Measurements from ENCODE around the gene USP17L17. TPM values are rescaled to one million over a fixed set of nuclear protein-coding genes. Genes with fewer than 3 reads are reported as not detected.
"Not testable (repeated sequence)": the region's sequence is repeated elsewhere in the genome, so short reads cannot be mapped to it uniquely, and the experiment has no call there.

USP17L17 gene, protein sequence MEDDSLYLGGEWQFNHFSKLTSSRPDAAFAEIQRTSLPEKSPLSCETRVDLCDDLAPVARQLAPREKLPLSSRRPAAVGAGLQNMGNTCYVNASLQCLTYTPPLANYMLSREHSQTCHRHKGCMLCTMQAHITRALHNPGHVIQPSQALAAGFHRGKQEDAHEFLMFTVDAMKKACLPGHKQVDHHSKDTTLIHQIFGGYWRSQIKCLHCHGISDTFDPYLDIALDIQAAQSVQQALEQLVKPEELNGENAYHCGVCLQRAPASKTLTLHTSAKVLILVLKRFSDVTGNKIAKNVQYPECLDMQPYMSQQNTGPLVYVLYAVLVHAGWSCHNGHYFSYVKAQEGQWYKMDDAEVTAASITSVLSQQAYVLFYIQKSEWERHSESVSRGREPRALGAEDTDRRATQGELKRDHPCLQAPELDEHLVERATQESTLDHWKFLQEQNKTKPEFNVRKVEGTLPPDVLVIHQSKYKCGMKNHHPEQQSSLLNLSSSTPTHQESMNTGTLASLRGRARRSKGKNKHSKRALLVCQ
- total RNA-seq (2014; rRNA removed; shearing (Covaris generic)) = not detected in 2 replicates
- polyA plus RNA-seq (2015; cell fraction: cytosol; rRNA removed) = not detected in 2 replicates
- polyA plus RNA-seq (2015; cell fraction: nucleus; rRNA removed) = not detected in 2 replicates

DNA sequence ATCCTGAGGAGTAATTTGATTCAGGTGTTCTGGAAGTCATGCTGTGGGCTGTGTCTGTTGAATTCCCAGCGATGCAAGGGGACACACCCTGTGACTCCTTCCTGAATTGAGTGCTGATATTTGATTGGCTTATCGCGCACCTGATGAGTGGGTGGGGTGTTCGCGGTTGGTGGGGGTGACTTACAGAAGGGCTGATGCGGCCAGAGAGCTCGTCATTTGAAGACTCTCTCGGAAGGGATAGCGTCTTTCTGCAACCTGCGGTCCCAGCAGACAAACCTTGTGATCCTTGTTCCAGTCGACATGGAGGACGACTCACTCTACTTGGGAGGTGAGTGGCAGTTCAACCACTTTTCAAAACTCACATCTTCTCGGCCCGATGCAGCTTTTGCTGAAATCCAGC is at the start of gene USP17L17:
USP17L17 (plus strand) TSS at position 301 of the 400 bp plus-strand sequence; CDS start at position 301, 0 bp downstream.
- DNase-seq (ENCODE audit: low read depth, low spot score); in situ Hi-C loops (cut with HindIII; ENCODE audit: low pct_unique_long_range_greater_than_20kb, low sequenced_read_pairs): not testable (repeated sequence)

DNA sequence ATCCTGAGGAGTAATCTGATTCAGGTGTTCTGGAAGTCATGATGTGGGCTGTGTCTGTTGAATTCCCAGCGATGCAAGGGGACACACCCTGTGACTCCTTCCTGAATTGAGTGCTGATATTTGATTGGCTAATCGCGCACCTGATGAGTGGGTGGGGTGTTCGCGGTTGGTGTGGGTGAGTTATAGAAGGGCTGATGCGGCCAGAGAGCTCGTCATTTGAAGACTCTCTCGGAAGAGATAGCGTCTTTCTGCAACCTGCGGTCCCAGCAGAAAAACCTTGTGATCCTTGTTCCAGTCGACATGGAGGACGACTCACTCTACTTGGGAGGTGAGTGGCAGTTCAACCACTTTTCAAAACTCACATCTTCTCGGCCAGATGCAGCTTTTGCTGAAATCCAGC is 33.3 kb upstream of the USP17L17 start, which contains the start of gene USP17L10:
USP17L10 (plus strand) TSS at position 301 of the 400 bp plus-strand sequence; CDS start at position 301, 0 bp downstream.
- in situ Hi-C loops (cut with HindIII; ENCODE audit: low pct_unique_long_range_greater_than_20kb, low sequenced_read_pairs); DNase-seq (ENCODE audit: low read depth, low spot score): not testable (repeated sequence)

DNA sequence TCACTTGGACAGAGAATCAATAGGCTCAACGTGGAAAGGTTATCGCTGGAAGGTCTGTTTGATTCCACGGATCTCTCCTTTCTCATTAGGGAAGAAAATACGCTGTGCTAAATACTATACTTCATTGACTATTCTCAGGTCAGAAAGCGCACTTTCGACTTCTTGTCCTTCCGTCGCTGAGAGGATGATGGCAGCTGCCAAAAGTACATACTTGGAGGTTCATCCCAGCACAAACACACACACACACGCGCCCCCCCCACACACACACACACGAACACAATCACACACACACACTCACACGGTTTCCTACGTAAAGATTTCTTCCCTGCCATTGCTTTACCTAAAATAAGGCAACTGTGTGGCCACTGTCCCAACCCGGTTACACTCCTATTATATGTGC is 29.0 kb upstream of the USP17L17 start:
- in situ Hi-C loops (cut with HindIII; ENCODE audit: low pct_unique_long_range_greater_than_20kb, low sequenced_read_pairs); DNase-seq (ENCODE audit: low read depth, low spot score): not testable (repeated sequence)

- DNase-seq (ENCODE audit: low read depth, low spot score); in situ Hi-C loops (cut with HindIII; ENCODE audit: low pct_unique_long_range_greater_than_20kb, low sequenced_read_pairs): not testable (repeated sequence)
Measured at GRCh38 chr4:9215105-9215504, 28.6 kb upstream of the USP17L17 start, which contains the start of gene USP17L11. USP17L11 (plus strand) TSS chr4:9215405; CDS start chr4:9215405, 0 bp downstream.

DNA sequence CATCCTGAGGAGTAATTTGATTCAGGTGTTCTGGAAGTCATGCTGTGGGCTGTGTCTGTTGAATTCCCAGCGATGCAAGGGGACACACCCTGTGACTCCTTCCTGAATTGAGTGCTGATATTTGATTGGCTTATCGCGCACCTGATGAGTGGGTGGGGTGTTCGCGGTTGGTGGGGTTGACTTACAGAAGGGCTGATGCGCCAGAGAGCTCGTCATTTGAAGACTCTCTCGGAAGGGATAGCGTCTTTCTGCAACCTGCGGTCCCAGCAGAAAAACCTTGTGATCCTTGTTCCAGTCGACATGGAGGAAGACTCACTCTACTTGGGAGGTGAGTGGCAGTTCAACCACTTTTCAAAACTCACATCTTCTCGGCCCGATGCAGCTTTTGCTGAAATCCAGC is 23.8 kb upstream of the USP17L17 start, which contains the start of gene USP17L12:
USP17L12 (plus strand) TSS at position 301 of the 400 bp plus-strand sequence; CDS start at position 301, 0 bp downstream.
- in situ Hi-C loops (cut with HindIII; ENCODE audit: low pct_unique_long_range_greater_than_20kb, low sequenced_read_pairs); DNase-seq (ENCODE audit: low read depth, low spot score): not testable (repeated sequence)

DNA sequence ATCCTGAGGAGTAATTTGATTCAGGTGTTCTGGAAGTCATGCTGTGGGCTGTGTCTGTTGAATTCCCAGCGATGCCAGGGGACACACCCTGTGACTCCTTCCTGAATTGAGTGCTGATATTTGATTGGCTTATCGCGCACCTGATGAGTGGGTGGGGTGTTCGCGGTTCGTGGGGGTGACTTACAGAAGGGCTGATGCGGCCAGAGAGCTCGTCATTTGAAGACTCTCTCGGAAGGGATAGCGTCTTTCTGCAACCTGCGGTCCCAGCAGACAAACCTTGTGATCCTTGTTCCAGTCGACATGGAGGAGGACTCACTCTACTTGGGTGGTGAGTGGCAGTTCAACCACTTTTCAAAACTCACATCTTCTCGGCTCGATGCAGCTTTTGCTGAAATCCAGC is 19.1 kb upstream of the USP17L17 start, which contains the start of gene USP17L13:
USP17L13 (plus strand) TSS at position 301 of the 400 bp plus-strand sequence; CDS start at position 301, 0 bp downstream.
- in situ Hi-C loops (cut with HindIII; ENCODE audit: low pct_unique_long_range_greater_than_20kb, low sequenced_read_pairs); DNase-seq (ENCODE audit: low read depth, low spot score): not testable (repeated sequence)

GRCh38 chr4:9230249-9230648 is 13.4 kb upstream of the USP17L17 start:
- in situ Hi-C loops (cut with HindIII; ENCODE audit: low pct_unique_long_range_greater_than_20kb, low sequenced_read_pairs); DNase-seq (ENCODE audit: low read depth, low spot score): not testable (repeated sequence)

GRCh38 chr4:9234085-9234484 is 9.6 kb upstream of the USP17L17 start, which contains the start of gene USP17L15:
USP17L15 (plus strand) TSS chr4:9234385; CDS start chr4:9234385, 0 bp downstream.
- in situ Hi-C loops (cut with HindIII; ENCODE audit: low pct_unique_long_range_greater_than_20kb, low sequenced_read_pairs); DNase-seq (ENCODE audit: low read depth, low spot score): not testable (repeated sequence)

DNA sequence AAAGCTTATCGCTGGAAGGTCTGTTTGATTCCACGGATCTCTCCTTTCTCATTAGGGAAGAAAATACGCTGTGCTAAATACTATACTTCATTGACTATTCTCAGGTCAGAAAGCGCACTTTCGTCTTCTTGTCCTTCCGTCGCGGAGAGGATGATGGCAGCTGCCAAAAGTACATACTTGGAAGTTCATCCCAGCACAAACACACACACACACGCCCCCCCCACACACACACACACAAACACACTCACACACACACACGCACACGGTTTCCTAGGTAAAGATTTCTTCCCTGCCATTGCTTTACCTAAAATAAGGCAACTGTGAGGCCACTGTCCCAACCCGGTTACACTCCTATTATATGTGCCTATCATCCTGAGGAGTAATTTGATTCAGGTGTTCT is 5.2 kb upstream of the USP17L17 start:
- DNase-seq (ENCODE audit: low read depth, low spot score); in situ Hi-C loops (cut with HindIII; ENCODE audit: low pct_unique_long_range_greater_than_20kb, low sequenced_read_pairs): not testable (repeated sequence)

DNA sequence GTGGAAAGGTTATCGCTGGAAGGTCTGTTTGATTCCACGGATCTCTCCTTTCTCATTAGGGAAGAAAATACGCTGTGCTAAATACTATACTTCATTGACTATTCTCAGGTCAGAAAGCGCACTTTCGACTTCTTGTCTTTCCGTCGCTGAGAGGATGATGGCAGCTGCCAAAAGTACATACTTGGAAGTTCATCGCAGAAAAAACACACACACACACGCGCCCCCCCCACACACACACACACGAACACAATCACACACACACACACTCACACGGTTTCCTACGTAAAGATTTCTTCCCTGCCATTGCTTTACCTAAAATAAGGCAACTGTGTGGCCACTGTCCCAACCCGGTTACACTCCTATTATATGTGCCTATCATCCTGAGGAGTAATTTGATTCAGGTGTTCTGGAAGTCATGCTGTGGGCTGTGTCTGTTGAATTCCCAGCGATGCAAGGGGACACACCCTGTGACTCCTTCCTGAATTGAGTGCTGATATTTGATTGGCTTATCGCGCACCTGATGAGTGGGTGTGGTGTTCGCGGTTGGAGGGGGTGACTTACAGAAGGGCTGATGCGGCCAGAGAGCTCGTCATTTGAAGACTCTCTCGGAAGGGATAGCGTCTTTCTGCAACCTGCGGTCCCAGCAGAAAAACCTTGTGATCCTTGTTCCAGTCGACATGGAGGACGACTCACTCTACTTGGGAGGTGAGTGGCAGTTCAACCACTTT is 4.4 kb downstream of the USP17L17 start, which contains the start of gene USP17L18:
USP17L18 (plus strand) TSS at position 678 of the 728 bp plus-strand sequence; CDS start at position 678, 0 bp downstream.
- DNase-seq (ENCODE audit: low read depth, low spot score); in situ Hi-C loops (cut with HindIII; ENCODE audit: low pct_unique_long_range_greater_than_20kb, low sequenced_read_pairs): not testable (repeated sequence)

- DNase-seq (ENCODE audit: low read depth, low spot score); in situ Hi-C loops (cut with HindIII; ENCODE audit: low pct_unique_long_range_greater_than_20kb, low sequenced_read_pairs): not testable (repeated sequence)
Measured at GRCh38 chr4:9253078-9253477, 9.4 kb downstream of the USP17L17 start, which contains the start of gene USP17L19. USP17L19 (plus strand) TSS chr4:9253378; CDS start chr4:9253378, 0 bp downstream.

GRCh38 chr4:9257824-9258223 is 14.1 kb downstream of the USP17L17 start, which contains the start of gene USP17L20:
USP17L20 (plus strand) TSS chr4:9258124; CDS start chr4:9258124, 0 bp downstream.
- in situ Hi-C loops (cut with HindIII; ENCODE audit: low pct_unique_long_range_greater_than_20kb, low sequenced_read_pairs); DNase-seq (ENCODE audit: low read depth, low spot score): not testable (repeated sequence)

DNA sequence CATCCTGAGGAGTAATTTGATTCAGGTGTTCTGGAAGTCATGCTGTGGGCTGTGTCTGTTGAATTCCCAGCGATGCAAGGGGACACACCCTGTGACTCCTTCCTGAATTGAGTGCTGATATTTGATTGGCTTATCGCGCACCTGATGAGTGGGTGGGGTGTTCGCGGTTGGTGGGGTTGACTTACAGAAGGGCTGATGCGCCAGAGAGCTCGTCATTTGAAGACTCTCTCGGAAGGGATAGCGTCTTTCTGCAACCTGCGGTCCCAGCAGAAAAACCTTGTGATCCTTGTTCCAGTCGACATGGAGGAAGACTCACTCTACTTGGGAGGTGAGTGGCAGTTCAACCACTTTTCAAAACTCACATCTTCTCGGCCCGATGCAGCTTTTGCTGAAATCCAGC is 18.9 kb downstream of the USP17L17 start, which contains the start of gene USP17L21:
USP17L21 (plus strand) TSS at position 301 of the 400 bp plus-strand sequence; CDS start at position 301, 0 bp downstream.
- not testable (repeated sequence) for DNase-seq (ENCODE audit: low read depth, low spot score)

DNA sequence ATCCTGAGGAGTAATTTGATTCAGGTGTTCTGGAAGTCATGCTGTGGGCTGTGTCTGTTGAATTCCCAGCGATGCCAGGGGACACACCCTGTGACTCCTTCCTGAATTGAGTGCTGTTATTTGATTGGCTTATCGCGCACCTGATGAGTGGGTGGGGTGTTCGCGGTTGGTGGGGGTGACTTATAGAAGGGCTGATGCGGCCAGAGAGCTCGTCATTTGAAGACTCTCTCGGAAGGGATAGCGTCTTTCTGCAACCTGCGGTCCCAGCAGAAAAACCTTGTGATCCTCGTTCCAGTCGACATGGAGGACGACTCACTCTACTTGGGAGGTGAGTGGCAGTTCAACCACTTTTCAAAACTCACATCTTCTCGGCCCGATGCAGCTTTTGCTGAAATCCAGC is 23.6 kb downstream of the USP17L17 start, which contains the start of gene USP17L22:
USP17L22 (plus strand) TSS at position 301 of the 400 bp plus-strand sequence; CDS start at position 301, 0 bp downstream.
- DNase-seq (ENCODE audit: low read depth, low spot score); in situ Hi-C loops (cut with HindIII; ENCODE audit: low pct_unique_long_range_greater_than_20kb, low sequenced_read_pairs): not testable (repeated sequence)

More for the DNA sequence above, 18.9 kb downstream of the USP17L17 start, which contains the start of gene USP17L21:
- in situ Hi-C loops (cut with HindIII; ENCODE audit: low pct_unique_long_range_greater_than_20kb, low sequenced_read_pairs) = not testable (repeated sequence)

DNA sequence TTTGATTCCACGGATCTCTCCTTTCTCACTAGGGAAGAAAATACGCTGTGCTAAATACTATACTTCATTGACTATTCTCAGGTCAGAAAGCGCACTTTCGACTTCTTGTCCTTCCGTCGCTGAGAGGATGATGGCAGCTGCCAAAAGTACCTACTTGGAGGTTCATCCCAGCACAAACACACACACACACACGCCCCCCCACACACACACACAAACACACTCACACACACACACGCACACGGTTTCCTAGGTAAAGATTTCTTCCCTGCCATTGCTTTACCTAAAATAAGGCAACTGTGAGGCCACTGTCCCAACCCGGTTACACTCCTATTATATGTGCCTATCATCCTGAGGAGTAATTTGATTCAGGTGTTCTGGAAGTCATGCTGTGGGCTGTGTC is 28.0 kb downstream of the USP17L17 start:
- DNase-seq (ENCODE audit: low read depth, low spot score); in situ Hi-C loops (cut with HindIII; ENCODE audit: low pct_unique_long_range_greater_than_20kb, low sequenced_read_pairs): not testable (repeated sequence)

Data from SK-MEL-5 (cell line).